ENCODE results near the gene MYCBPAP. TPM values are rescaled to one million over a fixed set of nuclear protein-coding genes. Genes with fewer than 3 reads are reported as not detected.

The MYCBPAP gene
- total and polyA plus RNA-seq, 11 donors = 0.29 to 2.4 (median 0.76) TPM; not detected in 1

DNA sequence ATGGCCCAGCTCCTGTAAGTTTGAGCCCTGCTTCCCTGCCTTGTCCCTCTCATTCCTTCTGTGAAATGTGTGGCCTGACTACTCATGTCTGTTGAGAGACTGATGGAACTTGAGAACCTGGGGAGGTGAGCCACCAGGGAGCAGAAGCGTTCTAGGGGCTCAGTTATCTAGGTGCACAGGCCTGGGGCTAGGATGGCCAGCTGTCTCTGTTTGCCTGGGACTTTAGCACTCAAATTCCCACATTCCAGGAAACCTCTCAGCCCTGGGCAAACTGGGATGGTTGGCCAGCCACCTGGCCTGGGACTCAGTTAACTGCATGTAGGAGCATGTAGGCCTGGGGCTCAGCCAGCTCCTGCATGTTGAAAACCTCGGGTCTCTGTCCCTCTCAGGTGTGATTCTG lies 15.0 kb downstream of the MYCBPAP start:
- H3K27ac ChIP-seq = no peak overlapping the region

DNA sequence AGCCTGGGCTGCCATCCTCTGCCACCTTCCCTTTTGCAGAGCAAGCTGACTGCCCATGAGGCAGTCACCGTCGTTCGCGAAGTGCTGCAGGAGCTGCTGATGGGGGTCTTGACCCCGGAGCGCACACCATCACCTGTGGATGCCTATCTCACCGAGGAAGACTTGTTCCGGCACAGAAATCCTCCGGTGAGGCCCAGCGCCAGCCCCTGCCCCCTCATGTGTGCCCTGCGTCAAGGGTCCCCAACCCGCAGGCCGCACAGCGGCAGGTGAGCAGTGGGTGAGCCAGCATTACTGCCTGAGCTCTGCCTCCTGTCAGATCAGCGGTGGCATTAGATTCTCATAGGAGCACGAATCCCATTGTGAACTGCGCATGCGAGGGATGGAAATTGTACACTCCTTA lies 16.6 kb downstream of the MYCBPAP start:
- Histone ChIP-seq H3K27ac (no peak overlapping the region), H3K9me3 (no peaks in the 10 kb centered on the region), H3K4me1 (no peaks in the 10 kb centered on the region), H3K27me3 (peaks cover 0 to 9% (median 0%) of the 10 kb centered on the region in 9 donors), H3K4me3 (no peak overlapping the region), H3K36me3 (no peaks in the 10 kb centered on the region)
- intact Hi-C loops (cut with DNase I) = no loop called here
- DNase-seq (no peak), ATAC-seq (no peak)
- 88 to 93% (median 91%) methylated on average over 13 to 18 of the region's 18 CpGs for WGBS, 4 donors
- TF ChIP-seq, protein P1, sequence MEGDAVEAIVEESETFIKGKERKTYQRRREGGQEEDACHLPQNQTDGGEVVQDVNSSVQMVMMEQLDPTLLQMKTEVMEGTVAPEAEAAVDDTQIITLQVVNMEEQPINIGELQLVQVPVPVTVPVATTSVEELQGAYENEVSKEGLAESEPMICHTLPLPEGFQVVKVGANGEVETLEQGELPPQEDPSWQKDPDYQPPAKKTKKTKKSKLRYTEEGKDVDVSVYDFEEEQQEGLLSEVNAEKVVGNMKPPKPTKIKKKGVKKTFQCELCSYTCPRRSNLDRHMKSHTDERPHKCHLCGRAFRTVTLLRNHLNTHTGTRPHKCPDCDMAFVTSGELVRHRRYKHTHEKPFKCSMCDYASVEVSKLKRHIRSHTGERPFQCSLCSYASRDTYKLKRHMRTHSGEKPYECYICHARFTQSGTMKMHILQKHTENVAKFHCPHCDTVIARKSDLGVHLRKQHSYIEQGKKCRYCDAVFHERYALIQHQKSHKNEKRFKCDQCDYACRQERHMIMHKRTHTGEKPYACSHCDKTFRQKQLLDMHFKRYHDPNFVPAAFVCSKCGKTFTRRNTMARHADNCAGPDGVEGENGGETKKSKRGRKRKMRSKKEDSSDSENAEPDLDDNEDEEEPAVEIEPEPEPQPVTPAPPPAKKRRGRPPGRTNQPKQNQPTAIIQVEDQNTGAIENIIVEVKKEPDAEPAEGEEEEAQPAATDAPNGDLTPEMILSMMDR (IDR thresholded peaks at IDR 0.05) = no peak
- TF ChIP-seq POLR2A (IDR thresholded peaks at IDR 0.05) = no peak

More for the DNA sequence above, 15.0 kb downstream of the MYCBPAP start:
- peaks cover 0 to 4% (median 0%) of the 10 kb centered on the region in 12 donors for H3K4me1 ChIP-seq
- intact Hi-C loops (cut with DNase I) = no loop called here
- H3K4me3 ChIP-seq = no peak overlapping the region
- H3K27me3 ChIP-seq = no peaks in the 10 kb centered on the region
- DNase-seq = no peak
- ATAC-seq = no peak
- 86 to 93% (median 90%) methylated on average over 2 of the region's 2 CpGs for WGBS, 4 donors
- no peaks in the 10 kb centered on the region for H3K36me3 ChIP-seq
- TF ChIP-seq POLR2A (IDR thresholded peaks at IDR 0.05) = no peak
- no peaks in the 10 kb centered on the region for H3K9me3 ChIP-seq

DNA sequence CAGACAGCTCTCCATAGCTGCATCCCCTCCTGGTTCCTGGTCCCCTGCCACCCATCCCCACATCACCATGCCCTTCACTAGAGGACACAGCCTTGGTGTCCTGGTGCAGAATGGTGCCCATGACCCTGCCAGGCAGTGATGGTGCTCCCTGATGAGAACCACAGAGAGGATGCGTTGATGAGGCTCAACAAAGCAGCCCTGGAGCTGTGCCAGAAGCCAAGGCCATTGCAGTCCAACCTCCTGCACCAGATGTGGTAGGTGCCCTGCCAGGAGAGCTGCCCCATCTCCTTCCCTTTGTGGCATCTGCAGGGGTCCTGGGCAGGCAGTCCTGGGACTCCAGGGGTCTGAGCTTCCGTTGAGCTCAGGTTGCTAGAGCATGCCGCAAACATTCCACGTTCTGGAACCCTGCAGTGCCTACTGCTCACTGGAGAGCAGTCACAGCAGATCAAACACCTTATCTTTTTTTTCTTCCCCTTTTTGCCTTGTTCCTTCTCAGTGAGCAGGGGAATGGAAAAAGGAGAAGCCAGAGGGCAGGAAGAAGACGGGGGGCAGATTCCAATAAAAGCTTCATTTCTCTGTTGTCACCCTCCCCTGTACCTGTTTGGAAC lies 19.0 kb downstream of the MYCBPAP start:
- H3K9me3 ChIP-seq = no peaks in the 10 kb centered on the region
- H3K36me3 ChIP-seq = no peaks in the 10 kb centered on the region
- 62 to 77% (median 67%) methylated on average over 4 to 5 of the region's 5 CpGs for WGBS, 4 donors
- no peak for TF ChIP-seq POLR2A (IDR thresholded peaks at IDR 0.05)
- TF ChIP-seq, protein P1 (IDR thresholded peaks at IDR 0.05) = no peak
- H3K27ac ChIP-seq = no peak overlapping the region
- H3K4me3 ChIP-seq = no peak overlapping the region
- no peak for ATAC-seq
- DNase-seq = no peak
- peaks cover 0 to 24% (median 7%) of the 10 kb centered on the region in 9 donors for H3K27me3 ChIP-seq
- H3K4me1 ChIP-seq = peaks cover 0 to 6% (median under 1%) of the 10 kb centered on the region in 12 donors
- intact Hi-C loops (cut with DNase I) = no loop called here

DNA sequence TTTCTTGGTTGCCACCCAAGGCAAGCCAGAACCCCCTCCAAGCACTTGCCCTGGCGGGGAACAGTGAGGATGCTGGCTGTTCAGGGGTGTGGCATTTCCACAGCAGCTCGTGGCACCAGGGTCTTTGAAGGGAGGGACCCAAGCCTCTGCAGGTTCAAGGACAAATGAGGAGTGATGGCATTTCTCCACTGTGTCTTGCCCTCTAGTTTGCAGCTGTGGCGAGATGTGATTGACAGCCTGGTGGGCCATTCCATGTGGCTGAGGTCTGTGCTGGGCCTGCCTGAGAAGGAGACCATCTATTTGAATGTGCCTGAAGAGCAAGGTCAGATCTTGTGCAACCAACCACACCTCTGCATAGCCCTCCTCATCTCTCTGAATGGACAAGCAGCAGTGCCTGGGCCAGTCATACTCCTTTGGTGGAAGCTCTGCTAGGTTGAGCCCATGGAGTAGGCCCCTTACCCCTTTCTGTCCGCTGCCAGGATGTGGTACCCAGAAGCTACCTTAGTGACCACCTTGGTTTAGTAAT lies 19.8 kb downstream of the MYCBPAP start:
- TF ChIP-seq, protein P1 (IDR thresholded peaks at IDR 0.05) = no peak
- TF ChIP-seq POLR2A (IDR thresholded peaks at IDR 0.05) = no peak
- ATAC-seq = no peak
- intact Hi-C loops (cut with DNase I) = no loop called here
- Histone ChIP-seq H3K27me3 (peaks cover 0 to 32% (median 15%) of the 10 kb centered on the region in 9 donors), H3K36me3 (no peaks in the 10 kb centered on the region), H3K9me3 (no peaks in the 10 kb centered on the region), H3K4me3 (no peak overlapping the region), H3K27ac (no peak overlapping the region), H3K4me1 (peaks cover 0 to 11% (median 2%) of the 10 kb centered on the region in 12 donors)
- DNase-seq = no peak
- 38 to 93% (median 65%) methylated on average over 3 to 4 of the region's 4 CpGs for WGBS, 4 donors
